Thoracic aorta (tissue), 2 donors: ENCODE results near the gene CP. TPM values are rescaled to one million over a fixed set of nuclear protein-coding genes. Genes with fewer than 3 reads are reported as not detected.

Source experiments
- ATAC-seq: fragments of 150-250 bp; one replicate; pipeline ENCODE4 v1.8.0; 2017; ENCODE audit warnings: low read depth; ENCODE audit not compliant: insufficient number of reproducible peaks, low FRiP score
- DNase-seq: peaks from one replicate; pipeline ENCODE4 v3.0.0-alpha.2; 2020; ENCODE audit warnings: low spot score
- H3K27ac ChIP-seq, 2 donors: fragments of 200-600 bp; sonication (generic); 1 replicate in 1 of 2; 2 replicates in 1 of 2; pipeline ENCODE4 v1.5.1; 2016; ENCODE audit warnings: mild to moderate bottlenecking in 2 of 2, moderate library complexity in 2 of 2
- H3K27me3 ChIP-seq: fragments of 200-600 bp; sonication (generic); replicated peaks from 2 replicates; pipeline ENCODE4 v1.6.0; 2016; ENCODE audit warnings: mild to moderate bottlenecking; ENCODE audit not compliant: insufficient read depth
- H3K36me3 ChIP-seq: fragments of 200-600 bp; sonication (generic); one replicate; pipeline ENCODE4 v1.5.1; 2016
- H3K4me1 ChIP-seq, 2 donors: fragments of 200-600 bp; sonication (generic); 1 replicate in 1 of 2; 2 replicates in 1 of 2; pipeline versions ENCODE4 v1.5.1 to v1.6.0; 2016; ENCODE audit warnings: low read depth in 2 of 2, mild to moderate bottlenecking in 1 of 2; ENCODE audit not compliant: control insufficient read depth in 1 of 2
- H3K4me3 ChIP-seq: fragments of 200-600 bp; sonication (generic); 2 replicates; pipeline ENCODE4 v1.5.1; 2016; ENCODE audit warnings: mild to moderate bottlenecking
- H3K9me3 ChIP-seq: fragments of 200-600 bp; sonication (generic); 2 replicates; pipeline ENCODE4 v1.5.1; 2016
- total RNA-seq, 2 donors: library from RNA; depleted of rRNA; stranded (reverse); fragments of >200 nt; gene quantifications; one replicate each; pipeline versions ENCODE4 v1.1.0 to v1.2.3, GENCODE V29; 2016
- TF ChIP-seq, protein P1 (sequence below): fragments of 200-600 bp; sonication (generic); IDR thresholded peaks from one replicate; pipeline ENCODE4 v1.5.1; 2019; ENCODE audit warnings: antibody characterized with exemption

CP gene
- total RNA-seq, 2 donors from 2014 or later: 58.1 to 64.0 TPM

DNA sequence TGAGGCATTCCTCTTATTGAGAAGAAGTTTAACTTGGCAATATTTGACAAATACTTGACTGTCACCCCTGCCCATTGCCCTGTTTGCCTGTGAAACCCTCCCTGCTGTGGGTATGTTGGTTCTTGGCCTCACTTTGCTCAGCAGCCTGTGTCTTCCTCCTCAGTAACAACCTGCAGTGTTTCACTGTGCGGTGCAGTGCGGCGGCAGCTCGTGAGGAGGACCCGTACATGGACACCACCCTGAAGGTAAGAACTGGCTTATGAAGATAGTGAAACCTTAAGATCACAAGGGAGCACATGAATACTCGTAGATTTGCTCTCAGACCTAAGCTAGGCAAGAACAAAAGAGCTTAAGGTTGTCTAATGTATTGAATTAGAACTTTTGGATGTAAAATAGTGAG lies 71.2 kb downstream of the CP start:
- H3K9me3 ChIP-seq: no peaks in the 10 kb centered on the region
- no peak overlapping the region for H3K4me3 ChIP-seq
- no peaks in the 10 kb centered on the region for H3K27me3 ChIP-seq
- DNase-seq (no peak), ATAC-seq (no peak)
- H3K36me3 ChIP-seq: peaks cover 2% of the 10 kb centered on the region
- peaks cover 11 to 15% of the 10 kb centered on the region in 2 donors for H3K4me1 ChIP-seq
- H3K27ac ChIP-seq: no peak overlapping the region
- TF ChIP-seq, protein P1, sequence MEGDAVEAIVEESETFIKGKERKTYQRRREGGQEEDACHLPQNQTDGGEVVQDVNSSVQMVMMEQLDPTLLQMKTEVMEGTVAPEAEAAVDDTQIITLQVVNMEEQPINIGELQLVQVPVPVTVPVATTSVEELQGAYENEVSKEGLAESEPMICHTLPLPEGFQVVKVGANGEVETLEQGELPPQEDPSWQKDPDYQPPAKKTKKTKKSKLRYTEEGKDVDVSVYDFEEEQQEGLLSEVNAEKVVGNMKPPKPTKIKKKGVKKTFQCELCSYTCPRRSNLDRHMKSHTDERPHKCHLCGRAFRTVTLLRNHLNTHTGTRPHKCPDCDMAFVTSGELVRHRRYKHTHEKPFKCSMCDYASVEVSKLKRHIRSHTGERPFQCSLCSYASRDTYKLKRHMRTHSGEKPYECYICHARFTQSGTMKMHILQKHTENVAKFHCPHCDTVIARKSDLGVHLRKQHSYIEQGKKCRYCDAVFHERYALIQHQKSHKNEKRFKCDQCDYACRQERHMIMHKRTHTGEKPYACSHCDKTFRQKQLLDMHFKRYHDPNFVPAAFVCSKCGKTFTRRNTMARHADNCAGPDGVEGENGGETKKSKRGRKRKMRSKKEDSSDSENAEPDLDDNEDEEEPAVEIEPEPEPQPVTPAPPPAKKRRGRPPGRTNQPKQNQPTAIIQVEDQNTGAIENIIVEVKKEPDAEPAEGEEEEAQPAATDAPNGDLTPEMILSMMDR: no peak

DNA sequence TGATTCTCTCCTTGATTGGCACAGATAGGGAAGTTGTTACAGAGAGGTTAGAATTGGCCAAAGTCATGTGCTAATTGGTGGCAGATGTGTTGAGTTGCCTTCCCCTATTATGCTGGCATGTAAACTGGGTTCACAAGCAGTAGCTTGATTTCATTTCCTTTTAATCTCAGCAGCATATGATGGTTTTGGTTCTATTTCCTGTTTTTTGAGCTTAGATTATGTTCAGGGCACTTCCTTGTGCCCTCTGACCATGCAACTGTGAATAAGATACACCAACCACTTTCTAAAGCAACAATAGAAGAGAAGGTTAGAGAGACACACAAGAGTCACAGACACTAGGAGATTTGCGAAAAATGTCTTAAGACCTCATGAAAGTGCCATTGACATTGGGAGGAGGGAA lies 75.7 kb downstream of the CP start:
- Histone ChIP-seq H3K4me1 (no peaks in the 10 kb centered on the region), H3K4me3 (no peak overlapping the region), H3K9me3 (no peaks in the 10 kb centered on the region), H3K36me3 (peaks cover 14% of the 10 kb centered on the region), H3K27me3 (no peaks in the 10 kb centered on the region), H3K27ac (no peak overlapping the region)
- ATAC-seq (no peak), DNase-seq (no peak)
- TF ChIP-seq, protein P1: no peak

DNA sequence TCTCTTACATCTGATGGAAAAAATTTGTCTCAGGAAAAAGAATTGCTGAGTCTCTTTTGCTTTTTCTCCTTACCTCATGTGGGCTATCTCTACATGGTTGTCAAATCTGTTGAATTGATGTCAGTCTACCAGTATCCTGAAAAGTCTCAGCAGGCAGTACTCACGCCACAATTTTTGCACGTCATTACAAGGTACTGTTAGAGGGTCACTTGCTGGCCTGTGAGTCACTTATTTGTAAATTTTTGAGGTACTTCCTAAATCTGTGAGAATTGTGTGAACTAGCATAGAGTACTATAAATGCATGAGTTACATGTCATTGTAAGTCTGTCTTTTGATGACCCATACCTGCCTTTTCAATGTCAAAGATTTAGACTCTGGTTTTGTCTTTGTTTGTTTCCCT lies 76.3 kb downstream of the CP start:
- H3K4me3 ChIP-seq: no peak overlapping the region
- TF ChIP-seq, protein P1: no peak
- no peaks in the 10 kb centered on the region for H3K9me3 ChIP-seq
- H3K27ac ChIP-seq: no peak overlapping the region
- peaks cover 14% of the 10 kb centered on the region for H3K36me3 ChIP-seq
- H3K4me1 ChIP-seq: no peaks in the 10 kb centered on the region
- ATAC-seq (no peak), DNase-seq (no peak)
- H3K27me3 ChIP-seq: no peaks in the 10 kb centered on the region

DNA sequence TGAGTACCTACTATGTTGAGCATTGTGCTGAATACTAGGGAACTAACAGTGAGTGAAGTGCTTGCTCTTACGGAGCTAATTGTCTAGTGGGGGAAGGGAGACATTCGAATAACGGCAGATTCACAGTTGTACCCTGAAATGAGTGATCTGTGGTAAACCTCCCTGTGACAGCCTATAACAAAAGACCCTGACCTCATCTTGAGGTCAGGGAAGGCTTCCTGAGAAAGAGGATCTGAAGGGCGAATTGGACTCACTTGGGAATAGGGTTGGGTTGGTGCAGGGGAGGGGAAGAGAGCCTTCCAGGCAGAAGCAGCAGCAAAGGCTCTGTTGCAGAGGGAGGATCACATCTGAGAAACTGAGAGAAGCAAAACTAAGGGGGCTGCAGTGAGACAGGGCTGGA lies 78.9 kb downstream of the CP start:
- H3K4me3 ChIP-seq: no peak overlapping the region
- no peak for ATAC-seq
- TF ChIP-seq, protein P1: no peak
- no peak for DNase-seq
- H3K27ac ChIP-seq: no peak overlapping the region
- H3K9me3 ChIP-seq: no peaks in the 10 kb centered on the region
- peaks cover 14% of the 10 kb centered on the region for H3K36me3 ChIP-seq
- peaks cover 0 to 4% of the 10 kb centered on the region in 2 donors for H3K4me1 ChIP-seq
- no peaks in the 10 kb centered on the region for H3K27me3 ChIP-seq

DNA sequence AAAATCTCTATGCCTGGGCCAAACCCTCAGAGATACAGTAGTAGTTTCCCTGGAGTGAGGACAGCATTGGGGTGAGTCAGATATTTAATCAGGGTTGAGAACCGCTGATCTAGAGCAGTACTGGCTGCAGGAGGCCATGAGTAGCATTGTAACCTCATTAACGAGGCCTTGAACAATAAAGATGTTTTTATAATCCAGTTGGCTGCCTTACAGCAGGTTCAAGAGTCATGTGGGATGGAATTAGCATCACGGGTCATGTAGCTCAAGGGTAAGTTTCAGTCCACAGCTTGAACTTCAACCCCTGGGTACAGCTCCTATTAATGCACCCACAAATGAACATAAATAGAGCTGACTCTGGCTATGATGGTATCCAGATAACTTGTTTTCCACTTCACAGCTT lies 87.1 kb downstream of the CP start:
- Histone ChIP-seq H3K36me3 (peaks cover 5% of the 10 kb centered on the region), H3K4me3 (no peak overlapping the region), H3K4me1 (peaks cover 11 to 28% of the 10 kb centered on the region in 2 donors), H3K27me3 (no peaks in the 10 kb centered on the region), H3K9me3 (no peaks in the 10 kb centered on the region), H3K27ac (no peak overlapping the region)
- ATAC-seq: no peak
- DNase-seq: no peak
- TF ChIP-seq, protein P1: no peak
